GM10266 (cell line): ENCODE measurements around the gene FBXO17.
"Not testable (repeated sequence)": the region's sequence is repeated elsewhere in the genome, so short reads cannot be mapped to it uniquely, and the experiment has no call there.

ENCODE experiments used
- DNase-seq: peaks from one replicate; pipeline ENCODE4 v3.0.0; 2012; ENCODE audit errors: extremely low spot score
- CTCF ChIP-seq: IDR thresholded peaks from 2 replicates; pipeline ENCODE4 v1.5.1; 2012; ENCODE audit warnings: mild to moderate bottlenecking, low read depth; ENCODE audit not compliant: control insufficient read depth, insufficient read depth; ENCODE audit errors: missing control alignments

Gene FBXO17

GRCh38 chr19:38993271-38993670, 17.7 kb upstream of the FBXO17 start:
- no peak for DNase-seq
- no peak for TF ChIP-seq CTCF

DNA sequence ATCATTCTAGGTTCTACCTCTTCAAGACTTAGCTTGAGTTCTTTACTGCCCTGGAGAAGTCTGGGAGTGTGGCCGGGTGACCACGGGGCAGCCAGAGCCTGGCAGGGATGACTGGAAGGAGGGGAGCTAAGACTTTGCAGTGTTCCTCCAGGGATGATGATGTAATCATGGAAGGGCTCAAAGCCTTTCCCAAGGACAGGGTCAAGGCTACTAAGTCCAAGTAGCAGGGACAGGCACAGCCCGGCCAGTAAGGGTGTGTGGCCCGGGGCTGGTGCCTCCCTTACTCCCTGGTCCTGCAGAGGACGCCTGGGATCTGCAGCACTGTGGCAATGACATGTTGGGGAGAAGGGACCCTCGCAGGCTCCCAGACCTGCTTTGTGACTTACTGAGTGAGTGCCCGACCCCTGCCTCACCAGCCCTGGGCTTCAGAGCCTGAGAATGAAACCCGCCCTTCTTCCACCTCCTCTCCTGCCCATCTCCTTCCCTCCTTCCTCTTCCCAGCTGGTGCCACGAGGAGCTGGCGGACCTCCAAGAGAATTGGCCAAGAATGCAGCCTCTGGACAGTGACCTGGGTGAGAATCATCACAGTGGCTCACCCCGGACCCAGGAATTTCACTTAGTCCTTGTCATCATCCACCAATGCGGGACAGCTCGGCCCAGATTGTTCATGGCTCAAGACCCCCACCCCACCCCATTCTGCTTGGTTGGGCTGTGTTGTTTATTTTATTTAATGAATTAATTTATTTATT, 15.6 kb upstream of the FBXO17 start:
- TF ChIP-seq CTCF = no peak
- DNase-seq = no peak

- DNase-seq = not testable (repeated sequence)
Observed at GRCh38 chr19:38989614-38990013, 14.1 kb upstream of the FBXO17 start.

GRCh38 chr19:38989066-38989605, 13.6 kb upstream of the FBXO17 start:
- DNase-seq = no peak
- TF ChIP-seq CTCF = no peak

- not testable (repeated sequence) for DNase-seq
Observed at GRCh38 chr19:38988627-38989026, 13.1 kb upstream of the FBXO17 start.

- DNase-seq = not testable (repeated sequence)
Observed at GRCh38 chr19:38987745-38988144, 12.2 kb upstream of the FBXO17 start.

DNA sequence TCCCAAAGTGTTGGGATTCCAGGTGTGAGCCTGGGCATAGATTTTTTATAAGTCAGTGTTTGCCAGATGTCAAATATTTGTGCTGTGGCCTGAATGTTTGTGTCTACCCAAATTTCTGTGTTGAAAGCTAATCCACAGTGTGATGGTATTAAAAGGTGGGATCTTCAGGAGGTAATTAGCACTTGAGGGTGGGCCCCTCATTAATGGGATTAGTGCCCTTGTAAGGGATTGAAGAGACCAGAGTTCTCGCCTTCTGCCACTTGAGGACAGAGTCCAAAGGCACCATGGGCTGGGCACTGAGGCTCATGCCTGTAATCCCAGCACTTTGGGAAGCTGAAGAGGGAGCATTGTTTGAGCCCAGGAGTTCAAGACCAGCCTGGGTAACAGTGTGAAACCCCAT, 9.7 kb upstream of the FBXO17 start:
- no peak for DNase-seq
- TF ChIP-seq CTCF = no peak

DNA sequence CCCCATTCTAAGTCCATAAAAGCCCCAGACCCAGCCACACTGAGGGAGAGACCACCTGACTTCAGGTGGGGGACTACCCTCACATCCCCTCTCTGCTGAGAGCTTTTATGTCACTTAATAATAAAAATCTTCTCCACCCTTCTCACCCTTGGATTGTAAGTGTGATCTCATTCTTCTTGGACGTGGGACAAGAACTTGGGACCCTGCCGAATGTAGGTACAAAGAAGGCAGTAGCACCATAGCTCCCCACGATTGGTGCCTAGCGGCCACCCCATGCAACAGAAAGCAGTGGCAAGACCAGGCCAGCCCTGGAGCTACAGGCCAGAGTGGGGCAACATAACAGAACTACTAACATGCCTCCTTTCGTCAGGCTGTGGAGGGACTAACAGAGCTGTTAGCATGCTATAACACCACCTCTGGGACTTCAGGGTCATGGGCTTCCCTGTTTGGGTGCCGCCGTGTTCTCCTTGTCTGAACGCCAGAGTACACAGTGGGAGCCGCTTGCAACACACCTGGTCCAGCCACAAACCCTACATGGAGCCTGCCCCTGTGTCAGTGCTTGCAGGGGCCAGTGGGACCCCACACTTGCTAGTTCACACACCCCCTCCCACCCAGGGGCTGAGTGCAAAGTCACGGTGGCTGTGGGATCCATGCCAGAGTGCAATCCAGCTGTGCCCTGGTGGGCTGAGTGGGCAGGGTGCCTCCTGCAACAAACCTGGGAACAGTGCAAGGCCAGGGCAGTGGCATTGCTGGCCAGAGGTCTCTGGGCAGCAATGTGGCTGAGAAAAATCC, 5.2 kb upstream of the FBXO17 start:
- no peak for TF ChIP-seq CTCF
- no peak for DNase-seq
